K562 (cell line): ENCODE measurements around the gene AFF3. TPM values are rescaled to one million over a fixed set of nuclear protein-coding genes. Genes with fewer than 3 reads are reported as not detected.

ENCODE experiments used
- ATAC-seq: fragments of 200-7000 bp; cut with Tn5 transposase; 3 replicates; pipeline ENCODE4 v1.9.1; 2020; ENCODE audit warnings: moderate library complexity
- BruUV-seq: library from RNA; stranded (reverse); fragments of 400-500 nt; replicated peaks from 2 replicates; lab custom pipeline; 2021; lab: Mats Ljungman, UMichigan
- CTCF ChIA-PET: fragments of 300-600 bp; formaldehyde crosslinking; extraction: SDS; loops from one replicate; lab custom pipeline; 2021; ENCODE audit warnings: low intra/inter-chr PET ratio; lab: Yijun Ruan, JAX
- POLR2A ChIA-PET: fragments of 300-600, 350-650 bp; sonication (Branson Sonifier 250); formaldehyde crosslinking; extraction: SDS; loops from one replicate; lab custom pipeline; 2021; ENCODE audit warnings: antibody characterized with exemption, inconsistent platforms; lab: Yijun Ruan, JAX
- DNase-seq, 4 experiments: peaks; one replicate each; pipeline versions ENCODE4 v3.0.0 to v3.0.0-alpha.2; 2011 to 2018; ENCODE audit warnings: low spot score in 3 of 4, mixed read lengths in 3 of 4; ENCODE audit errors: extremely low read depth in 1 of 4
- FAIRE-seq: peaks from 2 replicates; lab custom pipeline; 2011; peaks lifted over from hg19 to GRCh38; lab: Jason Lieb, UNC
- H2AFZ ChIP-seq: 2 replicates; pipeline ENCODE4 v1.6.0; 2011; ENCODE audit warnings: low read depth, low read length, control low read depth, inconsistent platforms
- H3K27ac ChIP-seq: fragments of 200-600 bp; 3 replicates; pipeline ENCODE4 v1.8.0; 2011; ENCODE audit warnings: low read depth, mild to moderate bottlenecking, control low read depth, inconsistent platforms, low read length, moderate library complexity, mixed read lengths; ENCODE audit errors: extremely low read depth
- H3K27me3 ChIP-seq, 2 experiments: fragments of 300-600 bp in 1 of 2; 2 replicates in 1 of 2; 3 replicates in 1 of 2; pipeline versions ENCODE4 v1.6.0 to v1.8.0; 2011; ENCODE audit warnings: inconsistent platforms in 2 of 2, low read length in 2 of 2, mild to moderate bottlenecking in 1 of 2, mixed read lengths in 1 of 2, moderate library complexity in 1 of 2; ENCODE audit not compliant: control insufficient read depth in 2 of 2, insufficient read depth in 2 of 2
- H3K36me3 ChIP-seq: fragments of 300-600 bp; 3 replicates; pipeline ENCODE4 v1.8.0; 2011; ENCODE audit warnings: mild to moderate bottlenecking, low read length, inconsistent platforms; ENCODE audit not compliant: control insufficient read depth, insufficient read depth
- H3K4me1 ChIP-seq, 2 experiments: fragments of 200-600 bp in 1 of 2; replicated peaks in 1 of 2; 2 replicates in 1 of 2; 3 replicates in 1 of 2; pipeline versions ENCODE4 v1.5.1 to v1.8.0; 2011; ENCODE audit warnings: inconsistent platforms in 2 of 2, low read length in 2 of 2, mild to moderate bottlenecking in 1 of 2, mixed read lengths in 1 of 2, moderate library complexity in 1 of 2; ENCODE audit not compliant: control insufficient read depth in 2 of 2, insufficient read depth in 2 of 2
- H3K4me2 ChIP-seq: 2 replicates; pipeline ENCODE4 v1.6.1; 2011; ENCODE audit warnings: low read length, control low read depth, inconsistent platforms, mixed read lengths; ENCODE audit not compliant: insufficient read depth
- H3K4me3 ChIP-seq: fragments of 200-600 bp; sonication (generic), shearing (Covaris generic); 2 replicates; pipeline ENCODE4 v1.5.1; 2016; ENCODE audit warnings: control low read depth, inconsistent platforms
- H3K79me2 ChIP-seq: fragments of 200-600 bp; 3 replicates; pipeline ENCODE4 v1.8.0; 2011; ENCODE audit warnings: low read length, inconsistent platforms; ENCODE audit not compliant: control insufficient read depth, insufficient read depth
- H3K9ac ChIP-seq, 2 experiments: 2 replicates each; pipeline versions ENCODE4 v1.6.0 to v1.6.1; 2011; ENCODE audit warnings: low read depth in 2 of 2, low read length in 2 of 2, control low read depth in 1 of 2, inconsistent platforms in 1 of 2, mild to moderate bottlenecking in 1 of 2, mixed read lengths in 1 of 2; ENCODE audit not compliant: insufficient read depth in 1 of 2
- H3K9me1 ChIP-seq: one replicate; pipeline ENCODE4 v1.6.0; 2011; ENCODE audit warnings: inconsistent platforms, mild to moderate bottlenecking, low read length, moderate library complexity; ENCODE audit not compliant: control insufficient read depth, insufficient read depth
- H3K9me3 ChIP-seq: replicated peaks from 2 replicates; pipeline ENCODE4 v1.5.1; 2011; ENCODE audit warnings: low read depth, low read length, inconsistent platforms; ENCODE audit not compliant: control insufficient read depth, insufficient read depth
- H4K20me1 ChIP-seq: replicated peaks from 2 replicates; pipeline ENCODE4 v1.6.1; 2011; ENCODE audit warnings: low read length, inconsistent platforms, mixed read lengths; ENCODE audit not compliant: control insufficient read depth, insufficient read depth
- ARID2 ChIP-seq: fragments of 450-650 bp; IDR thresholded peaks from 2 replicates; pipeline ENCODE4 v1.6.1; 2017; ENCODE audit warnings: antibody characterized with exemption, mild to moderate bottlenecking
- ZNF586 ChIP-seq: fragments of 450-650 bp; formaldehyde crosslinking; conservative IDR thresholded peaks from 2 replicates; pipeline ENCODE4 v1.4.0; 2020; ENCODE audit warnings: mild to moderate bottlenecking, moderate library complexity
- WGBS: fragments of 100-300 bp; shearing (Covaris generic); methylation state at CpG from one replicate; pipeline ENCODE4 v1.1.6; 2016; ENCODE audit warnings: low coverage, mixed read lengths; ENCODE audit not compliant: insufficient coverage; ENCODE audit errors: missing lambda C conversion rate; 5-methylcytosine and 5-hydroxymethylcytosine counted together
- in situ Hi-C: fragments of 300-500 bp; cut with MboI; formaldehyde crosslinking; loops from 4 replicates; pipeline ENCODE4 v1.15.0; 2018; ENCODE audit warnings: inconsistent platforms, mixed read lengths
- intact Hi-C: fragments of 100-400 bp; cut with micrococcal nuclease; formaldehyde crosslinking; loops from 2 replicates; pipeline ENCODE4 v1.14.2; 2022
- polyA plus RNA-seq, 8 experiments: library from polyadenylated mRNA; depleted of rRNA in 4 of 8; stranded (reverse) in 5 of 8; unstranded in 3 of 8; fragments of >200 nt; fragmentation: Nextera tagmentation in 2 of 8; fragmentation: Illumina TruSeq in 1 of 8; extraction: Ambion mirVana in 2 of 8; extraction: Trizol in 1 of 8; gene quantifications; 2 replicates each; pipeline versions ENCODE4 v1.2.1 to v1.2.3, GENCODE V29; 2011 to 2014; ENCODE audit warnings: inconsistent platforms in 1 of 8, missing spikeins in 1 of 8
- total RNA-seq, 7 experiments: library from RNA; depleted of rRNA in 6 of 7; stranded (reverse); fragments of >200 nt in 6 of 7; fragmentation: Illumina TruSeq in 2 of 7; extraction: Trizol in 2 of 7; gene quantifications; 2 replicates each; pipeline versions ENCODE4 v1.2.1 to v1.2.3, GENCODE V29; 2011 to 2021; ENCODE audit warnings: low replicate concordance in 1 of 7
- TF ChIP-seq, protein P1 (sequence below), 2 experiments: IDR thresholded peaks in 1 of 2; conservative IDR thresholded peaks in 1 of 2; 2 replicates each; pipeline ENCODE4 v1.6.1; 2016; ENCODE audit warnings: low read depth in 2 of 2, mild to moderate bottlenecking in 1 of 2, missing compliant biosample characterization in 1 of 2, missing genetic modification characterization in 1 of 2, moderate library complexity in 1 of 2
- TF ChIP-seq, protein P2 (sequence below): fragments of 450-650 bp; IDR thresholded peaks from 2 replicates; pipeline ENCODE4 v1.6.1; 2016; ENCODE audit warnings: mild to moderate bottlenecking, moderate library complexity

Gene AFF3
- total and polyA plus RNA-seq, 9 of the 15 experiments (the other 6 are each of a cell fraction or from before 2014, with no cell fraction given) = 0.02 to 0.11 TPM; not detected in 7

DNA sequence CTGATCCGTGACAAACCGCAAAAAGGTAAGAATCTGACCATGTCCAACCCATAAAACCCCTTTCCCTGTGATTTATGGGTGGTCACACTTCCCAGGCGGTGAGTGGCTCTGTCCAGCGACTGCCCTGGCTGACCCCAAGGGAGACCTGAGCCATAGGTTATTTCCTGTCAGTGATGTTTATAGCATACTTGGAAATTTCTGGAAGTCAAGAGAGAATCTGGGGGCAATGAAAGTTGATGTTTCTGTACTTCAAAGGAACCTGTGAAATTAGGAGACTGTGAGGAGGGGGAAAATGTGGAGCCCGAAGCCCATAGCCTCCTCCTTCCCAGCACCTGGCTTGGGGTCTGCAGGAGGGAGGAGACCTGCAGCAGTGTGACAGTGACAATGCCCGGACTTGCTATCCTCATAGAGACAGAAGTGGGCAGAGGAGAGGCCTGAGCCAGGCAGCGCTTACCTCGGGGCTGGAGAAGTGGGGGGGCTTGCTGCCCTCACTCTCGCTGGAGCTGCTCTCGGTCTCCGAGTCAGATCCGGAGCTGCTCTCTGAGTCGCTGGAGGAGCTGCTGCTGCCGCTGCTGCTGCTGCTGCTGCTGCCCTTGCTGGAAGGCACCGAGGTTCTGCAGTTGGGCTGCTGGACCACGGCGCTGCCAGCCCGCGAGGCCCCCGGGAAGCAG is 541.3 kb downstream of the AFF3 start:
- ChIA-PET POLR2A (interaction anchor here (0.5 to 0.7 kb wide), 2 partner anchors 26 to 85 kb away, joined by 3 read pairs; no protein-coding TSS in a partner anchor), CTCF (no interaction called here)
- H3K9me3 ChIP-seq = no peaks in the 10 kb centered on the region
- peaks cover 32 to 48% of the 10 kb centered on the region in 2 experiments for H3K27me3 ChIP-seq
- no peaks in the 10 kb centered on the region for H3K79me2 ChIP-seq
- H3K36me3 ChIP-seq = no peaks in the 10 kb centered on the region
- ATAC-seq (no peak), FAIRE-seq (no peak), DNase-seq (no peak)
- H3K4me3 ChIP-seq = no peak overlapping the region
- no peaks in the 10 kb centered on the region for H3K9me1 ChIP-seq
- no peak overlapping the region; the same call in 1 of the 2 replicates for H2AFZ ChIP-seq
- no peak overlapping the region for H3K27ac ChIP-seq
- intact Hi-C loops = no loop called here
- no peak overlapping the region for H3K9ac ChIP-seq
- H3K4me1 ChIP-seq = peaks cover 0 to 5% of the 10 kb centered on the region in 2 experiments; a peak in 3 of 5 replicates
- H3K4me2 ChIP-seq = no peak overlapping the region
- WGBS = under 1% methylated on average over 19 of the region's 20 CpGs
- H4K20me1 ChIP-seq = 0 out of 2 replicates have a peak, but pooled peaks cover 3% of the 10 kb centered on the region
- in situ Hi-C loops = no loop called here
- BruUV-seq = no TSS peak
- TF ChIP-seq ARID2 (no peak), ZNF586 (no peak)
- TF ChIP-seq, protein P1, sequence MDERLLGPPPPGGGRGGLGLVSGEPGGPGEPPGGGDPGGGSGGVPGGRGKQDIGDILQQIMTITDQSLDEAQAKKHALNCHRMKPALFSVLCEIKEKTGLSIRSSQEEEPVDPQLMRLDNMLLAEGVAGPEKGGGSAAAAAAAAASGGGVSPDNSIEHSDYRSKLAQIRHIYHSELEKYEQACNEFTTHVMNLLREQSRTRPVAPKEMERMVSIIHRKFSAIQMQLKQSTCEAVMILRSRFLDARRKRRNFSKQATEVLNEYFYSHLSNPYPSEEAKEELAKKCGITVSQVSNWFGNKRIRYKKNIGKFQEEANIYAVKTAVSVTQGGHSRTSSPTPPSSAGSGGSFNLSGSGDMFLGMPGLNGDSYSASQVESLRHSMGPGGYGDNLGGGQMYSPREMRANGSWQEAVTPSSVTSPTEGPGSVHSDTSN (CRISPR knock-in tag; IDR thresholded peaks at IDR 0.05; ENCODE audit: low read depth) = no peak
- TF ChIP-seq, protein P1 (tag; conservative IDR thresholded peaks at IDR 0.05; ENCODE audit: low read depth) = peak; percentile 37; the same call in 1 of the 2 replicates
- TF ChIP-seq, protein P2, sequence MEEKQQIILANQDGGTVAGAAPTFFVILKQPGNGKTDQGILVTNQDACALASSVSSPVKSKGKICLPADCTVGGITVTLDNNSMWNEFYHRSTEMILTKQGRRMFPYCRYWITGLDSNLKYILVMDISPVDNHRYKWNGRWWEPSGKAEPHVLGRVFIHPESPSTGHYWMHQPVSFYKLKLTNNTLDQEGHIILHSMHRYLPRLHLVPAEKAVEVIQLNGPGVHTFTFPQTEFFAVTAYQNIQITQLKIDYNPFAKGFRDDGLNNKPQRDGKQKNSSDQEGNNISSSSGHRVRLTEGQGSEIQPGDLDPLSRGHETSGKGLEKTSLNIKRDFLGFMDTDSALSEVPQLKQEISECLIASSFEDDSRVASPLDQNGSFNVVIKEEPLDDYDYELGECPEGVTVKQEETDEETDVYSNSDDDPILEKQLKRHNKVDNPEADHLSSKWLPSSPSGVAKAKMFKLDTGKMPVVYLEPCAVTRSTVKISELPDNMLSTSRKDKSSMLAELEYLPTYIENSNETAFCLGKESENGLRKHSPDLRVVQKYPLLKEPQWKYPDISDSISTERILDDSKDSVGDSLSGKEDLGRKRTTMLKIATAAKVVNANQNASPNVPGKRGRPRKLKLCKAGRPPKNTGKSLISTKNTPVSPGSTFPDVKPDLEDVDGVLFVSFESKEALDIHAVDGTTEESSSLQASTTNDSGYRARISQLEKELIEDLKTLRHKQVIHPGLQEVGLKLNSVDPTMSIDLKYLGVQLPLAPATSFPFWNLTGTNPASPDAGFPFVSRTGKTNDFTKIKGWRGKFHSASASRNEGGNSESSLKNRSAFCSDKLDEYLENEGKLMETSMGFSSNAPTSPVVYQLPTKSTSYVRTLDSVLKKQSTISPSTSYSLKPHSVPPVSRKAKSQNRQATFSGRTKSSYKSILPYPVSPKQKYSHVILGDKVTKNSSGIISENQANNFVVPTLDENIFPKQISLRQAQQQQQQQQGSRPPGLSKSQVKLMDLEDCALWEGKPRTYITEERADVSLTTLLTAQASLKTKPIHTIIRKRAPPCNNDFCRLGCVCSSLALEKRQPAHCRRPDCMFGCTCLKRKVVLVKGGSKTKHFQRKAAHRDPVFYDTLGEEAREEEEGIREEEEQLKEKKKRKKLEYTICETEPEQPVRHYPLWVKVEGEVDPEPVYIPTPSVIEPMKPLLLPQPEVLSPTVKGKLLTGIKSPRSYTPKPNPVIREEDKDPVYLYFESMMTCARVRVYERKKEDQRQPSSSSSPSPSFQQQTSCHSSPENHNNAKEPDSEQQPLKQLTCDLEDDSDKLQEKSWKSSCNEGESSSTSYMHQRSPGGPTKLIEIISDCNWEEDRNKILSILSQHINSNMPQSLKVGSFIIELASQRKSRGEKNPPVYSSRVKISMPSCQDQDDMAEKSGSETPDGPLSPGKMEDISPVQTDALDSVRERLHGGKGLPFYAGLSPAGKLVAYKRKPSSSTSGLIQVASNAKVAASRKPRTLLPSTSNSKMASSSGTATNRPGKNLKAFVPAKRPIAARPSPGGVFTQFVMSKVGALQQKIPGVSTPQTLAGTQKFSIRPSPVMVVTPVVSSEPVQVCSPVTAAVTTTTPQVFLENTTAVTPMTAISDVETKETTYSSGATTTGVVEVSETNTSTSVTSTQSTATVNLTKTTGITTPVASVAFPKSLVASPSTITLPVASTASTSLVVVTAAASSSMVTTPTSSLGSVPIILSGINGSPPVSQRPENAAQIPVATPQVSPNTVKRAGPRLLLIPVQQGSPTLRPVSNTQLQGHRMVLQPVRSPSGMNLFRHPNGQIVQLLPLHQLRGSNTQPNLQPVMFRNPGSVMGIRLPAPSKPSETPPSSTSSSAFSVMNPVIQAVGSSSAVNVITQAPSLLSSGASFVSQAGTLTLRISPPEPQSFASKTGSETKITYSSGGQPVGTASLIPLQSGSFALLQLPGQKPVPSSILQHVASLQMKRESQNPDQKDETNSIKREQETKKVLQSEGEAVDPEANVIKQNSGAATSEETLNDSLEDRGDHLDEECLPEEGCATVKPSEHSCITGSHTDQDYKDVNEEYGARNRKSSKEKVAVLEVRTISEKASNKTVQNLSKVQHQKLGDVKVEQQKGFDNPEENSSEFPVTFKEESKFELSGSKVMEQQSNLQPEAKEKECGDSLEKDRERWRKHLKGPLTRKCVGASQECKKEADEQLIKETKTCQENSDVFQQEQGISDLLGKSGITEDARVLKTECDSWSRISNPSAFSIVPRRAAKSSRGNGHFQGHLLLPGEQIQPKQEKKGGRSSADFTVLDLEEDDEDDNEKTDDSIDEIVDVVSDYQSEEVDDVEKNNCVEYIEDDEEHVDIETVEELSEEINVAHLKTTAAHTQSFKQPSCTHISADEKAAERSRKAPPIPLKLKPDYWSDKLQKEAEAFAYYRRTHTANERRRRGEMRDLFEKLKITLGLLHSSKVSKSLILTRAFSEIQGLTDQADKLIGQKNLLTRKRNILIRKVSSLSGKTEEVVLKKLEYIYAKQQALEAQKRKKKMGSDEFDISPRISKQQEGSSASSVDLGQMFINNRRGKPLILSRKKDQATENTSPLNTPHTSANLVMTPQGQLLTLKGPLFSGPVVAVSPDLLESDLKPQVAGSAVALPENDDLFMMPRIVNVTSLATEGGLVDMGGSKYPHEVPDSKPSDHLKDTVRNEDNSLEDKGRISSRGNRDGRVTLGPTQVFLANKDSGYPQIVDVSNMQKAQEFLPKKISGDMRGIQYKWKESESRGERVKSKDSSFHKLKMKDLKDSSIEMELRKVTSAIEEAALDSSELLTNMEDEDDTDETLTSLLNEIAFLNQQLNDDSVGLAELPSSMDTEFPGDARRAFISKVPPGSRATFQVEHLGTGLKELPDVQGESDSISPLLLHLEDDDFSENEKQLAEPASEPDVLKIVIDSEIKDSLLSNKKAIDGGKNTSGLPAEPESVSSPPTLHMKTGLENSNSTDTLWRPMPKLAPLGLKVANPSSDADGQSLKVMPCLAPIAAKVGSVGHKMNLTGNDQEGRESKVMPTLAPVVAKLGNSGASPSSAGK = peak; percentile 13; the same call in 1 of the 2 replicates
